IPS-NIHi11 (cell line): ENCODE measurements around the gene ABCG8.
A peak's percentile ranks its signal among the peaks of the same experiment; 100 is the strongest.

Experiments
- DNase-seq: peaks from one replicate; pipeline ENCODE4 v3.0.0; 2012; ENCODE audit warnings: mixed read lengths, low spot score

Gene ABCG8

GRCh38 chr2:43826305-43827250 lies 12.2 kb upstream of the ABCG8 start:
- DNase-seq, result no peak

GRCh38 chr2:43831543-43832294 lies 7.1 kb upstream of the ABCG8 start:
- peak; percentile 55 for DNase-seq

- no peak for DNase-seq
These were observed 6.3 kb upstream of the ABCG8 start for GRCh38 chr2:43832457-43832856.

- DNase-seq, result no peak
These were observed 1.7 kb upstream of the ABCG8 start for GRCh38 chr2:43837033-43837432.

- peak; percentile 3 for DNase-seq
These were observed 776 bp upstream of the ABCG8 start for GRCh38 chr2:43837831-43838559.

- peak; percentile 5 for DNase-seq
These were observed 1.2 kb downstream of the ABCG8 start for GRCh38 chr2:43839776-43840564.

GRCh38 chr2:43840965-43841364 lies 2.2 kb downstream of the ABCG8 start:
- DNase-seq, result peak; percentile 6

GRCh38 chr2:43841949-43842865 lies 3.4 kb downstream of the ABCG8 start:
- peak; percentile 2 for DNase-seq

GRCh38 chr2:43842866-43843226 lies 4.1 kb downstream of the ABCG8 start:
- no peak for DNase-seq

- DNase-seq, result no peak
These were observed 6.4 kb downstream of the ABCG8 start for GRCh38 chr2:43845181-43845580.

GRCh38 chr2:43846140-43846793 lies 7.5 kb downstream of the ABCG8 start:
- no peak for DNase-seq

- DNase-seq, result no peak
These were observed 9.4 kb downstream of the ABCG8 start for GRCh38 chr2:43848214-43848613.

GRCh38 chr2:43851011-43851980 lies 12.5 kb downstream of the ABCG8 start:
- DNase-seq, result no peak

GRCh38 chr2:43852196-43852730 lies 13.5 kb downstream of the ABCG8 start:
- no peak for DNase-seq

GRCh38 chr2:43853141-43854081 lies 14.6 kb downstream of the ABCG8 start:
- DNase-seq, result no peak

- no peak for DNase-seq
These were observed 15.9 kb downstream of the ABCG8 start for GRCh38 chr2:43854671-43855070.

GRCh38 chr2:43855292-43855691 lies 16.5 kb downstream of the ABCG8 start:
- DNase-seq, result no peak
